Activated T-helper 9 cell treated with anti-CD3 and anti-CD28 coated beads, Interleukin-2, amount 50 U/mL, for 16 hours (primary cell): ENCODE measurements around the gene MELK.

ENCODE experiments used
- DNase-seq: peaks from one replicate; pipeline ENCODE4 v3.0.0-alpha.2; 2020; ENCODE audit warnings: low read depth

The MELK gene

GRCh38 chr9:36584620-36585460 is 12.1 kb downstream of the MELK start:
- no peak for DNase-seq

- DNase-seq: no peak
These were observed 17.5 kb downstream of the MELK start for GRCh38 chr9:36590231-36590630.

GRCh38 chr9:36592801-36593583 is 20.3 kb downstream of the MELK start:
- DNase-seq: no peak

- DNase-seq: no peak
These were observed 21.5 kb downstream of the MELK start for GRCh38 chr9:36594213-36594612.

GRCh38 chr9:36597412-36598178 is 24.9 kb downstream of the MELK start:
- DNase-seq: no peak

- DNase-seq: no peak
These were observed 25.6 kb downstream of the MELK start for GRCh38 chr9:36598273-36598672.

- no peak for DNase-seq
These were observed 30.3 kb downstream of the MELK start for GRCh38 chr9:36603006-36603405.

- no peak for DNase-seq
These were observed 36.6 kb downstream of the MELK start for GRCh38 chr9:36609306-36609705.

- DNase-seq: no peak
These were observed 49.4 kb downstream of the MELK start for GRCh38 chr9:36622121-36622520.

- DNase-seq: no peak
These were observed 50.6 kb downstream of the MELK start for GRCh38 chr9:36623280-36623679.

GRCh38 chr9:36625006-36625615 is 52.4 kb downstream of the MELK start:
- DNase-seq: no peak

GRCh38 chr9:36632892-36633291 is 60.2 kb downstream of the MELK start:
- DNase-seq: no peak

- DNase-seq: no peak
These were observed 65.0 kb downstream of the MELK start for GRCh38 chr9:36637491-36638270.

GRCh38 chr9:36640771-36641381 is 68.2 kb downstream of the MELK start:
- no peak for DNase-seq

- no peak for DNase-seq
These were observed 70.1 kb downstream of the MELK start for GRCh38 chr9:36642817-36643216.

GRCh38 chr9:36656842-36657241 is 84.1 kb downstream of the MELK start:
- no peak for DNase-seq

- DNase-seq: no peak
These were observed 86.8 kb downstream of the MELK start for GRCh38 chr9:36659500-36659899.

GRCh38 chr9:36664806-36665205 is 92.1 kb downstream of the MELK start:
- no peak for DNase-seq

- no peak for DNase-seq
These were observed 92.7 kb downstream of the MELK start for GRCh38 chr9:36665387-36665786.

- DNase-seq: no peak
These were observed 93.3 kb downstream of the MELK start for GRCh38 chr9:36665921-36666431.

- DNase-seq: no peak
These were observed 98.9 kb downstream of the MELK start for GRCh38 chr9:36671561-36671960.
